HEK293 (cell line): Measurements from ENCODE around the gene SPECC1L.

Experiments used
- GLI2 ChIP-seq: fragments of 450-650 bp; formaldehyde crosslinking; IDR thresholded peaks from 2 replicates; pipeline ENCODE4; 2017; ENCODE audit warnings: missing biosample characterization, missing genetic modification characterization, low read depth, borderline replicate concordance
- KLF9 ChIP-seq: fragments of 450-650 bp; formaldehyde crosslinking; IDR thresholded peaks from 2 replicates; pipeline ENCODE4 v1.5.1; 2016; ENCODE audit warnings: missing biosample characterization, missing genetic modification characterization, low read depth
- SP7 ChIP-seq: fragments of 450-650 bp; formaldehyde crosslinking; IDR thresholded peaks from 2 replicates; pipeline ENCODE4 v1.5.1; 2016; ENCODE audit warnings: missing biosample characterization, missing genetic modification characterization
- ZBTB48 ChIP-seq: fragments of 450-650 bp; formaldehyde crosslinking; IDR thresholded peaks from 2 replicates; pipeline ENCODE4 v1.5.1; 2016; ENCODE audit warnings: missing biosample characterization, missing genetic modification characterization
- ZFP41 ChIP-seq: fragments of 450-650 bp; formaldehyde crosslinking; IDR thresholded peaks from 2 replicates; pipeline ENCODE4 v1.5.1; 2016; ENCODE audit warnings: missing biosample characterization, missing genetic modification characterization, borderline replicate concordance
- ZFP69B ChIP-seq: fragments of 450-650 bp; formaldehyde crosslinking; IDR thresholded peaks from 2 replicates; pipeline ENCODE4 v1.5.1; 2016; ENCODE audit warnings: missing biosample characterization, missing genetic modification characterization
- ZNF140 ChIP-seq: fragments of 450-650 bp; formaldehyde crosslinking; IDR thresholded peaks from 2 replicates; pipeline ENCODE4 v1.5.1; 2016; ENCODE audit warnings: missing biosample characterization, missing genetic modification characterization
- ZNF202 ChIP-seq: fragments of 450-650 bp; formaldehyde crosslinking; IDR thresholded peaks from 2 replicates; pipeline ENCODE4 v1.5.1; 2016; ENCODE audit warnings: missing biosample characterization, missing genetic modification characterization, borderline replicate concordance
- ZNF23 ChIP-seq: fragments of 450-650 bp; formaldehyde crosslinking; IDR thresholded peaks from 2 replicates; pipeline ENCODE4 v1.5.1; 2016; ENCODE audit warnings: missing biosample characterization, missing genetic modification characterization, borderline replicate concordance
- ZNF266 ChIP-seq: fragments of 450-650 bp; formaldehyde crosslinking; IDR thresholded peaks from 2 replicates; pipeline ENCODE4 v1.5.1; 2016; ENCODE audit warnings: missing biosample characterization, missing genetic modification characterization, low read depth
- ZNF311 ChIP-seq: fragments of 450-650 bp; formaldehyde crosslinking; IDR thresholded peaks from 2 replicates; pipeline ENCODE4 v1.5.1; 2017; ENCODE audit warnings: missing biosample characterization, missing genetic modification characterization, borderline replicate concordance
- ZNF350 ChIP-seq: fragments of 450-650 bp; formaldehyde crosslinking; IDR thresholded peaks from 2 replicates; pipeline ENCODE4 v1.5.0; 2017; ENCODE audit warnings: missing biosample characterization, mild to moderate bottlenecking, missing genetic modification characterization
- ZNF37A ChIP-seq: fragments of 450-650 bp; IDR thresholded peaks from 2 replicates; pipeline ENCODE4 v1.5.1; 2018; ENCODE audit warnings: missing biosample characterization, missing genetic modification characterization
- ZNF561 ChIP-seq: fragments of 450-650 bp; IDR thresholded peaks from 2 replicates; pipeline ENCODE4 v1.5.1; 2018; ENCODE audit warnings: missing biosample characterization, missing genetic modification characterization, borderline replicate concordance
- ZNF621 ChIP-seq: fragments of 450-650 bp; formaldehyde crosslinking; IDR thresholded peaks from 2 replicates; pipeline ENCODE4 v1.5.1; 2017; ENCODE audit warnings: missing biosample characterization, missing genetic modification characterization
- ZNF707 ChIP-seq: fragments of 450-650 bp; formaldehyde crosslinking; IDR thresholded peaks from 2 replicates; pipeline ENCODE4 v1.5.1; 2016; ENCODE audit warnings: missing biosample characterization, missing genetic modification characterization
- ZNF768 ChIP-seq: fragments of 450-650 bp; formaldehyde crosslinking; IDR thresholded peaks from 2 replicates; pipeline ENCODE4 v1.5.1; 2018; ENCODE audit warnings: missing biosample characterization, mild to moderate bottlenecking, missing genetic modification characterization
- ZNF830 ChIP-seq: fragments of 450-650 bp; IDR thresholded peaks from 2 replicates; pipeline ENCODE4 v1.5.0; 2018; ENCODE audit warnings: missing biosample characterization, missing genetic modification characterization, low read depth, mild to moderate bottlenecking, moderate library complexity
- ZSCAN23 ChIP-seq: fragments of 450-650 bp; formaldehyde crosslinking; IDR thresholded peaks from 2 replicates; pipeline ENCODE4 v1.5.1; 2016; ENCODE audit warnings: missing biosample characterization, missing genetic modification characterization
- TF ChIP-seq, protein P1 (sequence below): fragments of 450-650 bp; formaldehyde crosslinking; IDR thresholded peaks from 2 replicates; pipeline ENCODE4 v1.5.1; 2017; ENCODE audit warnings: missing biosample characterization, missing genetic modification characterization
- TF ChIP-seq, protein P2 (sequence below): fragments of 450-650 bp; formaldehyde crosslinking; IDR thresholded peaks from 2 replicates; pipeline ENCODE4 v1.5.1; 2016; ENCODE audit warnings: missing biosample characterization, missing genetic modification characterization
- TF ChIP-seq, protein P3 (sequence below): fragments of 450-650 bp; formaldehyde crosslinking; IDR thresholded peaks from 2 replicates; pipeline ENCODE4 v1.5.1; 2017; ENCODE audit warnings: missing biosample characterization, mild to moderate bottlenecking, missing genetic modification characterization, moderate library complexity
- TF ChIP-seq, protein P4 (sequence below): fragments of 450-650 bp; formaldehyde crosslinking; IDR thresholded peaks from 2 replicates; pipeline ENCODE4 v1.5.1; 2016; ENCODE audit warnings: missing biosample characterization, missing genetic modification characterization
- TF ChIP-seq, protein P5 (sequence below): fragments of 450-650 bp; formaldehyde crosslinking; IDR thresholded peaks from 2 replicates; pipeline ENCODE4 v1.5.0; 2017; ENCODE audit warnings: missing biosample characterization, missing genetic modification characterization, borderline replicate concordance
- TF ChIP-seq, protein P6 (sequence below): fragments of 450-650 bp; formaldehyde crosslinking; IDR thresholded peaks from 2 replicates; pipeline ENCODE4 v1.5.1; 2016; ENCODE audit warnings: missing biosample characterization, missing genetic modification characterization

The SPECC1L gene

DNA sequence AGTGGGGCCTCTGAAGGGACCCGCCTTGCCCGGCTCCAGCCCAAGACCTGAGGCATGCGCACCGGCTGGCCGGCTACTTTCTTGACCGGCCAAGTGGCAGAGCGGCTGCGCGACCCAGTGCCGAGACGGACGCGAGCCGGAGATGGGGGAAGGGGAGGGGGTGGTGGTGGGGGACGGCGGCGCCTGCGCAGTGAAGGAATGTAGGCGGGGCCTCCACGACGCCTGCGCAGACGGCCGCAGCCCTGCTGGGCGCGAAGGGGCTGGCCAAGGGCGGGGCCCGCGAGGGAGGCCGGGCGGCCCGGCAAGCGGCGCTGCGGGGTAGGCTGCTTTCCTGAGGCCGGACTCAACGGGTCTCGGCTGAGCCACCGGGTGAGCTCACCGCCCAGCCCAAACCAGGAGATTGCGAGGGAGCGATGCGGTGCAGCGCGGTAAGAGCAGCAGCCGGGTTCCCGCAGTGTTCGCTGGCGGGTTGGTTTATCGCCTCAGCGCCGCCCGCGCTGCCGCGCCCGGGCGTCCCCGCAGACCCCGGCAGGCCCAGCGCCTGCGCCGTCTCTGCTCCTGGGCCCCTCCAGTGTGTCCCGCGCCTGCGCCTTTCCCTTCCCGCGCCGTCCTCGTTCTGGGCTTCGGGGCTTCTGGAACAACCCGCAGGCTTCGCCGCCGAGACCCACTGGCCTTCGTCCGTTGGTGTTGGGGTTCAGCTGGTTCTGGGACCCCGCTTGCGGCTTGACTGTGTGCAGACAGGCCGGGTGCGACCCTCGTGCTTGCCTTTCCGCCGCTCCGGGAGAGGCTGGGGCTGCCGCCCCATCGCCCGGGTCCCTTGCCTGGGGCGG lies at the start of gene SPECC1L (continued):
- TF ChIP-seq, protein P1, sequence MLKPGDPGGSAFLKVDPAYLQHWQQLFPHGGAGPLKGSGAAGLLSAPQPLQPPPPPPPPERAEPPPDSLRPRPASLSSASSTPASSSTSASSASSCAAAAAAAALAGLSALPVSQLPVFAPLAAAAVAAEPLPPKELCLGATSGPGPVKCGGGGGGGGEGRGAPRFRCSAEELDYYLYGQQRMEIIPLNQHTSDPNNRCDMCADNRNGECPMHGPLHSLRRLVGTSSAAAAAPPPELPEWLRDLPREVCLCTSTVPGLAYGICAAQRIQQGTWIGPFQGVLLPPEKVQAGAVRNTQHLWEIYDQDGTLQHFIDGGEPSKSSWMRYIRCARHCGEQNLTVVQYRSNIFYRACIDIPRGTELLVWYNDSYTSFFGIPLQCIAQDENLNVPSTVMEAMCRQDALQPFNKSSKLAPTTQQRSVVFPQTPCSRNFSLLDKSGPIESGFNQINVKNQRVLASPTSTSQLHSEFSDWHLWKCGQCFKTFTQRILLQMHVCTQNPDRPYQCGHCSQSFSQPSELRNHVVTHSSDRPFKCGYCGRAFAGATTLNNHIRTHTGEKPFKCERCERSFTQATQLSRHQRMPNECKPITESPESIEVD (tag by site-specific recombination) = no peak
- TF ChIP-seq ZBTB48 (tag by site-specific recombination) = peak; percentile 94
- TF ChIP-seq ZNF202 = no peak
- TF ChIP-seq ZSCAN23 = no peak
- no peak for TF ChIP-seq ZNF830 (tag by site-specific recombination)
- TF ChIP-seq, protein P2, sequence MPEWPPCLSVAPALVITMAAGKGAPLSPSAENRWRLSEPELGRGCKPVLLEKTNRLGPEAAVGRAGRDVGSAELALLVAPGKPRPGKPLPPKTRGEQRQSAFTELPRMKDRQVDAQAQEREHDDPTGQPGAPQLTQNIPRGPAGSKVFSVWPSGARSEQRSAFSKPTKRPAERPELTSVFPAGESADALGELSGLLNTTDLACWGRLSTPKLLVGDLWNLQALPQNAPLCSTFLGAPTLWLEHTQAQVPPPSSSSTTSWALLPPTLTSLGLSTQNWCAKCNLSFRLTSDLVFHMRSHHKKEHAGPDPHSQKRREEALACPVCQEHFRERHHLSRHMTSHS (tag by site-specific recombination) = no peak
- no peak for TF ChIP-seq ZNF266 (tag by site-specific recombination)
- TF ChIP-seq ZFP69B (tag by site-specific recombination) = peak; percentile 65
- TF ChIP-seq ZNF140 (tag by site-specific recombination) = no peak
- no peak for TF ChIP-seq ZNF707 (tag by site-specific recombination)
- TF ChIP-seq ZFP41 = no peak
- no peak for TF ChIP-seq ZNF621
- TF ChIP-seq, protein P3, sequence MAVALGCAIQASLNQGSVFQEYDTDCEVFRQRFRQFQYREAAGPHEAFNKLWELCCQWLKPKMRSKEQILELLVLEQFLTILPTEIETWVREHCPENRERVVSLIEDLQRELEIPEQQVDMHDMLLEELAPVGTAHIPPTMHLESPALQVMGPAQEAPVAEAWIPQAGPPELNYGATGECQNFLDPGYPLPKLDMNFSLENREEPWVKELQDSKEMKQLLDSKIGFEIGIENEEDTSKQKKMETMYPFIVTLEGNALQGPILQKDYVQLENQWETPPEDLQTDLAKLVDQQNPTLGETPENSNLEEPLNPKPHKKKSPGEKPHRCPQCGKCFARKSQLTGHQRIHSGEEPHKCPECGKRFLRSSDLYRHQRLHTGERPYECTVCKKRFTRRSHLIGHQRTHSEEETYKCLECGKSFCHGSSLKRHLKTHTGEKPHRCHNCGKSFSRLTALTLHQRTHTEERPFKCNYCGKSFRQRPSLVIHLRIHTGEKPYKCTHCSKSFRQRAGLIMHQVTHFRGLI (tag by site-specific recombination) = peak; percentile 86
- TF ChIP-seq SP7 (tag by site-specific recombination) = peak; percentile 65; the same call in 1 of the 2 replicates
- TF ChIP-seq ZNF561 (tag by site-specific recombination) = peak; percentile 78
- no peak for TF ChIP-seq KLF9
- no peak for TF ChIP-seq ZNF768 (tag by site-specific recombination)
- TF ChIP-seq ZNF311 (tag by site-specific recombination) = no peak
- no peak for TF ChIP-seq GLI2
- TF ChIP-seq, protein P4, sequence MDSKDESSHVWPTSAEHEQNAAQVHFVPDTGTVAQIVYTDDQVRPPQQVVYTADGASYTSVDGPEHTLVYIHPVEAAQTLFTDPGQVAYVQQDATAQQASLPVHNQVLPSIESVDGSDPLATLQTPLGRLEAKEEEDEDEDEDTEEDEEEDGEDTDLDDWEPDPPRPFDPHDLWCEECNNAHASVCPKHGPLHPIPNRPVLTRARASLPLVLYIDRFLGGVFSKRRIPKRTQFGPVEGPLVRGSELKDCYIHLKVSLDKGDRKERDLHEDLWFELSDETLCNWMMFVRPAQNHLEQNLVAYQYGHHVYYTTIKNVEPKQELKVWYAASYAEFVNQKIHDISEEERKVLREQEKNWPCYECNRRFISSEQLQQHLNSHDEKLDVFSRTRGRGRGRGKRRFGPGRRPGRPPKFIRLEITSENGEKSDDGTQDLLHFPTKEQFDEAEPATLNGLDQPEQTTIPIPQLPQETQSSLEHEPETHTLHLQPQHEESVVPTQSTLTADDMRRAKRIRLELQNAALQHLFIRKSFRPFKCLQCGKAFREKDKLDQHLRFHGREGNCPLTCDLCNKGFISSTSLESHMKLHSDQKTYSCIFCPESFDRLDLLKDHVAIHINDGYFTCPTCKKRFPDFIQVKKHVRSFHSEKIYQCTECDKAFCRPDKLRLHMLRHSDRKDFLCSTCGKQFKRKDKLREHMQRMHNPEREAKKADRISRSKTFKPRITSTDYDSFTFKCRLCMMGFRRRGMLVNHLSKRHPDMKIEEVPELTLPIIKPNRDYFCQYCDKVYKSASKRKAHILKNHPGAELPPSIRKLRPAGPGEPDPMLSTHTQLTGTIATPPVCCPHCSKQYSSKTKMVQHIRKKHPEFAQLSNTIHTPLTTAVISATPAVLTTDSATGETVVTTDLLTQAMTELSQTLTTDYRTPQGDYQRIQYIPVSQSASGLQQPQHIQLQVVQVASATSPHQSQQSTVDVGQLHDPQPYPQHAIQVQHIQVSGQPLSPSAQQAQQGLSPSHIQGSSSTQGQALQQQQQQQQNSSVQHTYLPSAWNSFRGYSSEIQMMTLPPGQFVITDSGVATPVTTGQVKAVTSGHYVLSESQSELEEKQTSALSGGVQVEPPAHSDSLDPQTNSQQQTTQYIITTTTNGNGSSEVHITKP = peak; percentile 47; the same call in 1 of the 2 replicates
- TF ChIP-seq ZNF350 (tag by site-specific recombination) = no peak
- TF ChIP-seq, protein P5, sequence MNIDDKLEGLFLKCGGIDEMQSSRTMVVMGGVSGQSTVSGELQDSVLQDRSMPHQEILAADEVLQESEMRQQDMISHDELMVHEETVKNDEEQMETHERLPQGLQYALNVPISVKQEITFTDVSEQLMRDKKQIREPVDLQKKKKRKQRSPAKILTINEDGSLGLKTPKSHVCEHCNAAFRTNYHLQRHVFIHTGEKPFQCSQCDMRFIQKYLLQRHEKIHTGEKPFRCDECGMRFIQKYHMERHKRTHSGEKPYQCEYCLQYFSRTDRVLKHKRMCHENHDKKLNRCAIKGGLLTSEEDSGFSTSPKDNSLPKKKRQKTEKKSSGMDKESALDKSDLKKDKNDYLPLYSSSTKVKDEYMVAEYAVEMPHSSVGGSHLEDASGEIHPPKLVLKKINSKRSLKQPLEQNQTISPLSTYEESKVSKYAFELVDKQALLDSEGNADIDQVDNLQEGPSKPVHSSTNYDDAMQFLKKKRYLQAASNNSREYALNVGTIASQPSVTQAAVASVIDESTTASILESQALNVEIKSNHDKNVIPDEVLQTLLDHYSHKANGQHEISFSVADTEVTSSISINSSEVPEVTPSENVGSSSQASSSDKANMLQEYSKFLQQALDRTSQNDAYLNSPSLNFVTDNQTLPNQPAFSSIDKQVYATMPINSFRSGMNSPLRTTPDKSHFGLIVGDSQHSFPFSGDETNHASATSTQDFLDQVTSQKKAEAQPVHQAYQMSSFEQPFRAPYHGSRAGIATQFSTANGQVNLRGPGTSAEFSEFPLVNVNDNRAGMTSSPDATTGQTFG = no peak
- no peak for TF ChIP-seq ZNF23 (tag by site-specific recombination)
- TF ChIP-seq ZNF37A (tag by site-specific recombination) = no peak
- TF ChIP-seq, protein P6, sequence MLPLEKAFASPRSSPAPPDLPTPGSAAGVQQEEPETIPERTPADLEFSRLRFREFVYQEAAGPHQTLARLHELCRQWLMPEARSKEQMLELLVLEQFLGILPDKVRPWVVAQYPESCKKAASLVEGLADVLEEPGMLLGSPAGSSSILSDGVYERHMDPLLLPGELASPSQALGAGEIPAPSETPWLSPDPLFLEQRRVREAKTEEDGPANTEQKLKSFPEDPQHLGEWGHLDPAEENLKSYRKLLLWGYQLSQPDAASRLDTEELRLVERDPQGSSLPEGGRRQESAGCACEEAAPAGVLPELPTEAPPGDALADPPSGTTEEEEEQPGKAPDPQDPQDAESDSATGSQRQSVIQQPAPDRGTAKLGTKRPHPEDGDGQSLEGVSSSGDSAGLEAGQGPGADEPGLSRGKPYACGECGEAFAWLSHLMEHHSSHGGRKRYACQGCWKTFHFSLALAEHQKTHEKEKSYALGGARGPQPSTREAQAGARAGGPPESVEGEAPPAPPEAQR (tag by site-specific recombination) = no peak
